Posterior cingulate gyrus (tissue), 11 donors: Measurements from ENCODE around the gene DDIAS.

ENCODE experiments used
- DNase-seq, 10 donors: peaks; one replicate each; pipeline versions ENCODE4 v3.0.0 to v3.0.0-alpha.2; 2020 to 2021; ENCODE audit warnings: mixed read lengths in 3 of 10
- intact Hi-C: fragments of 100-400 bp; cut with DNase I; formaldehyde crosslinking; loops from one replicate; pipeline ENCODE4 v1.15.1; 2023

Gene DDIAS

GRCh38 chr11:82883853-82884252, 17.7 kb upstream of the DDIAS start:
- intact Hi-C loops, result no loop called here
- DNase-seq, result no peak

- peak in 1 of 10 donors; percentile 68 for DNase-seq
- intact Hi-C loops, result no loop called here
Measured at GRCh38 chr11:82889133-82890001, 12.2 kb upstream of the DDIAS start.

- intact Hi-C loops, result no loop called here
- no peak for DNase-seq
Measured at GRCh38 chr11:82890002-82890341, 11.6 kb upstream of the DDIAS start.

- intact Hi-C loops, result no loop called here
- no peak for DNase-seq
Measured at GRCh38 chr11:82890936-82891335, 10.6 kb upstream of the DDIAS start.

- DNase-seq, result no peak
- intact Hi-C loops, result no loop called here
Measured at GRCh38 chr11:82892611-82893169, 8.8 kb upstream of the DDIAS start.

- intact Hi-C loops, result no loop called here
- DNase-seq, result no peak
Measured at GRCh38 chr11:82895437-82896091, 6.0 kb upstream of the DDIAS start.

- intact Hi-C loops, result no loop called here
- no peak for DNase-seq
Measured at GRCh38 chr11:82896183-82896582, 5.4 kb upstream of the DDIAS start.

GRCh38 chr11:82898241-82898640, 3.3 kb upstream of the DDIAS start:
- intact Hi-C loops, result no loop called here
- DNase-seq, result no peak

- no peak for DNase-seq
- intact Hi-C loops, result no loop called here
Measured at GRCh38 chr11:82899186-82899820, 2.2 kb upstream of the DDIAS start.

- intact Hi-C loops, result loop anchor here (2.0 to 10.0 kb wide), 4 partner anchors 181 to 385 kb away; partner anchors contain the start of genes ANKRD42, CCDC90B and PCF11
- no peak for DNase-seq
Measured at GRCh38 chr11:82899957-82900276, 1.6 kb upstream of the DDIAS start.

GRCh38 chr11:82900277-82901164, 1.0 kb upstream of the DDIAS start, which contains the start of gene PRCP:
Gene PRCP, minus strand, starts transcription at chr11:82900430. Its CDS starts 28 bp downstream, at chr11:82900402.
- peak; percentile 68 to 98 (median 90) for DNase-seq
- intact Hi-C loops, result loop anchor here (2.0 to 10.0 kb wide), 4 partner anchors 182 to 384 kb away; partner anchors contain the start of genes ANKRD42, CCDC90B and PCF11

- intact Hi-C loops, result loop anchor here (2.0 to 10.0 kb wide), 4 partner anchors 183 to 383 kb away; partner anchors contain the start of genes ANKRD42, CCDC90B and PCF11
- no peak for DNase-seq
Measured at GRCh38 chr11:82901922-82902485, 468 bp downstream of the DDIAS start.

GRCh38 chr11:82902880-82903279, 1.3 kb downstream of the DDIAS start:
- intact Hi-C loops, result loop anchor here (5.0 to 10.0 kb wide), 2 partner anchors 289 to 382 kb away; partner anchors contain the start of genes ANKRD42 and CCDC90B
- DNase-seq, result no peak

GRCh38 chr11:82903843-82904586, 2.5 kb downstream of the DDIAS start:
- intact Hi-C loops, result loop anchor here (5.0 to 10.0 kb wide), 2 partner anchors 288 to 381 kb away; partner anchors contain the start of genes ANKRD42 and CCDC90B
- no peak for DNase-seq

- DNase-seq, result no peak
- intact Hi-C loops, result loop anchor here (2.0 to 10.0 kb wide), 4 partner anchors 166 to 911 kb away; partner anchors contain the start of genes CCDC90B and RAB30
Measured at GRCh38 chr11:82906236-82906635, 4.7 kb downstream of the DDIAS start.

GRCh38 chr11:82906931-82907330, 5.4 kb downstream of the DDIAS start:
- intact Hi-C loops, result loop anchor here (2.0 to 10.0 kb wide), 4 partner anchors 165 to 910 kb away; partner anchors contain the start of genes CCDC90B and RAB30
- DNase-seq, result no peak

GRCh38 chr11:82907371-82907770, 5.8 kb downstream of the DDIAS start:
- intact Hi-C loops, result loop anchor here (2.0 to 10.0 kb wide), 4 partner anchors 165 to 910 kb away; partner anchors contain the start of genes CCDC90B and RAB30
- no peak for DNase-seq

- DNase-seq, result no peak
- intact Hi-C loops, result loop anchor here (5.0 to 10.0 kb wide), 3 partner anchors 164 to 909 kb away; partner anchors contain the start of genes CCDC90B and RAB30
Measured at GRCh38 chr11:82908311-82908710, 6.8 kb downstream of the DDIAS start.
